ENCODE results near the gene HMCES.
"Not testable (repeated sequence)": the region's sequence is repeated elsewhere in the genome, so short reads cannot be mapped to it uniquely, and the experiment has no call there.

Gene HMCES

GRCh38 chr3:129349169-129349568 lies 70.5 kb downstream of the HMCES start:
- not testable (repeated sequence) for DNase-seq (ENCODE audit: low spot score)

- no peak for DNase-seq (ENCODE audit: low spot score)
These were observed 71.1 kb downstream of the HMCES start for GRCh38 chr3:129349791-129350190.

DNA sequence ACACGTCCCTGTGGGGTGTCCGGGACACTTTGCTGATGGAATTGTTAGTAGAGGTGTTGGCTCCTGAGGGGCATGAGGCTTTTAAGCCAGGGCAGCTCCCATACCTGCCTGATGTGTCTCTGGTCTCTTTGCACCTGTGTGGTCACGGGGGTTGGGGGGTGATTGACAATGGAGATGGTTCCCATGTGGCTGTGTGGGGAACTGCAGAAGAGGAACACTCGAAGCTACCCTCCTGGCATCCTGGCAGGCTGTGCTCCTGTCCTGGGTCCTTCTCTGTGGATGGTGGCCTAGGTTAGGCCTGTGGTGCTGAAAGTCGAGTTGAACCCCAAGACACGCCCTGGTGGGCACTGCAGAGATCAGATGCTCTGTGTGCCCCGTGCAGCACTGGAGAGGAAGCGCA lies 73.4 kb downstream of the HMCES start:
- no peak for DNase-seq (ENCODE audit: low spot score)

DNA sequence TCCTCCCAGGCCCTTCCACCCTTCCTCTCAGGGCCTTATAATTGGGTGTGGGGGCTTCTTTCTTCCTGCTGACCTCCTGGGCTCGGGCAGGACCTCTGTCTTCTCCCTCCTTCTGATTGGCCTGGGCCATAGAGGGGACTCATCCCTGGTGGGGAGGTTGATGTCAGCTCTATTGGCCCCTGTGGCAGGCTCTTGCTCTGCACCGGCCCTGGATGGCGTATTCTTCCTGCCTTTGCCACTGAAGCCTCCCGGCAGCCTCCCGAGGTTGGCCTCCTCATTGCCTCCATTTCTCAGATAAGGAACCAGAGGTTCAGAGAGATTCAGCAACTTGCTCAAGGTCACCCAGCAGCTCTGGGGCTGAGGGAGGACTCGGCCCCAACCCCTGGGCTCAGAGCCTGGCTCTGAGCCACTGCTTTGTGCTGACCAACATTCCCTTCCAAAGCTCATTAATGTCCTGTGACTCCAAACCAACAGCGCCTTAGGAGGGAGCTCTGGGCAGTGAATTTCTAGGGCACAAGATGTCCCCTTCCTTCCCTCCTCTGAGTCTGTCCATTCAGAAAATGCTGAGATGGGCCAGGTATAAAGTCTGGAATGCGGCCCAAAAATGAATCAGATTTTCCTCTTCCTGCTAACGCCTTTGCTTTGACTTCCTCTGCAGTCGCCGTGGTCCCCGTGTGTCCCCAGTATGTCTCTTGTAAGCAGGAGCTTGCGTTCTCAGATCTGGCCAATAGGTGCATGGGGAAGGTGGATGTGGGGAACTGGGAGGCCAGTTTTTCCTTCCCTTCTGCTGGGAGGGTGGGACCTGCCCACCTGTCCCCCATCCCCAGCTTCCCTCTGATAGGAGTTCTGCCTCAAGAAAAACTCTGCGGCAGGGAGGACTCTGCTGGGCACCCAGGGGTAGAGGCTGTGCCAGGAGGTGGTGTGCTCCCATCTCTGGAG lies 74.2 kb downstream of the HMCES start:
- DNase-seq (ENCODE audit: low spot score) = no peak

DNA sequence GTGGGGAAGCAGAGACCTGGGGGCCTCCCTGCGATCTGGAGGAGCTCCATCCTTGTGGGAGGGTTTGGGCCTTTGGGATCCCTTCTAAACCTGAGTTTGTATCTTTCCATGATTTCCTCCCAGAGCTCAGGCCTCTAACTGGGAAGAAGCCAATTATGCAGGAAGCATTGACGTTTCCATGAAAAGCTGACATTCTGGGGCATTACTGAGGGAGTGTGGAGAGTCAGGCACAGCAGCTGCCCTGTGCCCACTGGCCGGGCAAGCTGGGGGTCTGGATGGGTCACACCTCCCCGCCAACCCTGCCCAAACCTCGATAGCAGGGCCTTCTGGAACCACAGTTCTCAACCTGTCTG lies 74.9 kb downstream of the HMCES start:
- no peak for DNase-seq (ENCODE audit: low spot score)

Data from SW480 (cell line).